Panc1 (cell line): ENCODE measurements around the gene PRND. TPM values are rescaled to one million over a fixed set of nuclear protein-coding genes. Genes with fewer than 3 reads are reported as not detected.

Experiments used
- ATAC-seq: fragments of 200-7000 bp; cut with Tn5 transposase; 2 replicates; pipeline ENCODE4 v1.9.1; 2020; ENCODE audit warnings: mild to moderate bottlenecking, moderate library complexity
- BruUV-seq: library from RNA; stranded (reverse); fragments of 400-500 nt; replicated peaks from 2 replicates; lab custom pipeline; 2021; lab: Mats Ljungman, UMichigan
- CTCF ChIA-PET: fragments of 300-600 bp; sonication (Branson Sonifier 250); formaldehyde crosslinking; loops from one replicate; lab custom pipeline; 2022; ENCODE audit warnings: antibody characterized with exemption; lab: Charles Lee
- POLR2A ChIA-PET: fragments of 300-600 bp; sonication (Branson Sonifier 250); formaldehyde crosslinking; loops from one replicate; lab custom pipeline; 2022; ENCODE audit warnings: antibody characterized with exemption; lab: Charles Lee
- DNase-seq: peaks from one replicate; pipeline ENCODE4 v3.0.0-alpha.2; 2010; ENCODE audit warnings: low read depth, low spot score
- H3K27ac ChIP-seq: 2 replicates; pipeline ENCODE4 v1.5.1; 2011; ENCODE audit warnings: mild to moderate bottlenecking, low read length, inconsistent platforms
- H3K27me3 ChIP-seq: fragments of 200-500 bp; sonication (Bioruptor generic); 2 replicates; pipeline ENCODE4 v1.6.0; 2014; ENCODE audit warnings: low read length, inconsistent platforms; ENCODE audit not compliant: control insufficient read depth, insufficient read depth
- H3K36me3 ChIP-seq: fragments of 200-500 bp; sonication (Bioruptor generic); 2 replicates; pipeline ENCODE4 v1.5.1; 2014; ENCODE audit warnings: inconsistent platforms, mild to moderate bottlenecking, low read length, moderate library complexity; ENCODE audit not compliant: control insufficient read depth, insufficient read depth
- H3K4me1 ChIP-seq: 2 replicates; pipeline ENCODE4 v1.5.1; 2011; ENCODE audit warnings: inconsistent platforms, mild to moderate bottlenecking, low read length, moderate library complexity; ENCODE audit not compliant: control insufficient read depth, insufficient read depth
- H3K4me3 ChIP-seq, 2 experiments: 2 replicates each; pipeline ENCODE4 v1.5.1; 2011 to 2012; ENCODE audit warnings: low read depth in 2 of 2, low read length in 2 of 2, mild to moderate bottlenecking in 2 of 2, inconsistent platforms in 1 of 2, moderate library complexity in 1 of 2
- H3K9me3 ChIP-seq: fragments of 200-500 bp; sonication (Bioruptor generic); 2 replicates; pipeline ENCODE4 v1.5.1; 2014; ENCODE audit warnings: low read depth, mild to moderate bottlenecking, inconsistent platforms, low read length, moderate library complexity; ENCODE audit not compliant: control insufficient read depth, insufficient read depth
- POLR2AphosphoS5 ChIP-seq: IDR thresholded peaks from 2 replicates; pipeline ENCODE4 v1.6.1; 2012; ENCODE audit warnings: mild to moderate bottlenecking, low read depth, low read length, moderate library complexity
- SIN3A ChIP-seq: IDR thresholded peaks from 2 replicates; pipeline ENCODE4 v1.6.1; 2012; ENCODE audit warnings: low read depth, mild to moderate bottlenecking, low read length, moderate library complexity, borderline replicate concordance; ENCODE audit not compliant: insufficient read depth
- TCF7L2 ChIP-seq: IDR thresholded peaks from 2 replicates; pipeline ENCODE4 v1.6.1; 2011; ENCODE audit warnings: mild to moderate bottlenecking, low read depth, low read length, inconsistent platforms
- in situ Hi-C: cut with HindIII; loops from 2 replicates; pipeline ENCODE4 v1.10.0; 2016; ENCODE audit warnings: low sequenced_read_pairs, low pct_unique_long_range_greater_than_20kb
- intact Hi-C: fragments of 100-400 bp; cut with micrococcal nuclease; formaldehyde crosslinking; loops from one replicate; pipeline ENCODE4 v1.10.0; 2022; ENCODE audit not compliant: unreplicated experiment
- total RNA-seq: library from RNA; stranded (reverse); gene quantifications from one replicate; pipeline ENCODE4 v1.2.1, GENCODE V29; 2021; ENCODE audit not compliant: unreplicated experiment
- TF ChIP-seq, protein P1 (sequence below): fragments of 450-650 bp; IDR thresholded peaks from 2 replicates; pipeline ENCODE4 v1.5.1; 2017; ENCODE audit warnings: mild to moderate bottlenecking
- TF ChIP-seq, protein P2 (sequence below), 2 experiments: IDR thresholded peaks; 2 replicates each; pipeline ENCODE4 v1.6.1; 2011 to 2012; ENCODE audit warnings: low read depth in 2 of 2, control low read depth in 1 of 2, low read length in 1 of 2, mild to moderate bottlenecking in 1 of 2, moderate library complexity in 1 of 2; ENCODE audit not compliant: insufficient read depth in 1 of 2

Gene PRND
- total RNA-seq, 1 experiment from 2014 or later, result not detected

DNA sequence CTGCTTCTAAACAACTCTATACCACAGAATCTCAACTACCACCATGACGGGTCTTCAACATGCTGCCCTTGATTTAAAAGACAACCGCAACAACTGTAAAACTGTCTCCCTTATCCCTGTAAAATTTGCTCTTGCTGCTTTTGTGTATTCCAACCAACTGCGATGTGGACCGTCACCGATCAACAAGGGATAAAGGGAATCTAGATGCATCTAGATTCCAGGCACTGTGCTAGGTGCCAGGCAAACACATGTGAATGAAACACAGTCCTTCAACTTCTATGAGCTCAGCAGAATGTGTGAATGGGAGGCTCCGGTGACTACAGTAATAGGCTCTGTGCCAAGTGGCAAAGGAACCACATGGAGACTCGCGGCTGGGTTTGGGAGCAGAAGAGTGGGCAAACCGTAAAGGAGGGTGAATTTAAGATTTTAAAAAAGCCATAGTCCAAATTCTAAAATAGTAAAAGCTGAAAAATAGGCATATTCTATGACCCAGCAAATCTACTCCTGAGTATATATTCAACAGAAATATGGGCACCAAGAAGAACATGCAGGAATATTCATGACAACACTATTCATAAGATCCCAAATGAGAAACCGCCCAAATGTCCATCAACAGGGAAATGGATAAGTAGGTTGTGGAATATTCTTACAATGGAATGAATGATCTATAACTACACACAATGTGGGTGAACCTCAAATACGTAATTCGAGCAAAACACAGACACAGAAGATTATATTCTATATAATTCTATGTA, 3.7 kb upstream of the PRND start:
- in situ Hi-C loops, result no loop called here
- no peak overlapping the region for H3K27ac ChIP-seq
- H3K9me3 ChIP-seq, result no peaks in the 10 kb centered on the region
- ChIA-PET CTCF (no interaction called here), POLR2A (no interaction called here)
- no peak overlapping the region for H3K4me3 ChIP-seq
- no peak for ATAC-seq
- intact Hi-C loops, result no loop called here
- no peaks in the 10 kb centered on the region for H3K36me3 ChIP-seq
- no TSS peak for BruUV-seq
- no peak for TF ChIP-seq SIN3A
- TF ChIP-seq POLR2AphosphoS5, result no peak
- TF ChIP-seq, protein P1, sequence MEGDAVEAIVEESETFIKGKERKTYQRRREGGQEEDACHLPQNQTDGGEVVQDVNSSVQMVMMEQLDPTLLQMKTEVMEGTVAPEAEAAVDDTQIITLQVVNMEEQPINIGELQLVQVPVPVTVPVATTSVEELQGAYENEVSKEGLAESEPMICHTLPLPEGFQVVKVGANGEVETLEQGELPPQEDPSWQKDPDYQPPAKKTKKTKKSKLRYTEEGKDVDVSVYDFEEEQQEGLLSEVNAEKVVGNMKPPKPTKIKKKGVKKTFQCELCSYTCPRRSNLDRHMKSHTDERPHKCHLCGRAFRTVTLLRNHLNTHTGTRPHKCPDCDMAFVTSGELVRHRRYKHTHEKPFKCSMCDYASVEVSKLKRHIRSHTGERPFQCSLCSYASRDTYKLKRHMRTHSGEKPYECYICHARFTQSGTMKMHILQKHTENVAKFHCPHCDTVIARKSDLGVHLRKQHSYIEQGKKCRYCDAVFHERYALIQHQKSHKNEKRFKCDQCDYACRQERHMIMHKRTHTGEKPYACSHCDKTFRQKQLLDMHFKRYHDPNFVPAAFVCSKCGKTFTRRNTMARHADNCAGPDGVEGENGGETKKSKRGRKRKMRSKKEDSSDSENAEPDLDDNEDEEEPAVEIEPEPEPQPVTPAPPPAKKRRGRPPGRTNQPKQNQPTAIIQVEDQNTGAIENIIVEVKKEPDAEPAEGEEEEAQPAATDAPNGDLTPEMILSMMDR, result no peak
- no peak for TF ChIP-seq TCF7L2
- TF ChIP-seq, protein P2, sequence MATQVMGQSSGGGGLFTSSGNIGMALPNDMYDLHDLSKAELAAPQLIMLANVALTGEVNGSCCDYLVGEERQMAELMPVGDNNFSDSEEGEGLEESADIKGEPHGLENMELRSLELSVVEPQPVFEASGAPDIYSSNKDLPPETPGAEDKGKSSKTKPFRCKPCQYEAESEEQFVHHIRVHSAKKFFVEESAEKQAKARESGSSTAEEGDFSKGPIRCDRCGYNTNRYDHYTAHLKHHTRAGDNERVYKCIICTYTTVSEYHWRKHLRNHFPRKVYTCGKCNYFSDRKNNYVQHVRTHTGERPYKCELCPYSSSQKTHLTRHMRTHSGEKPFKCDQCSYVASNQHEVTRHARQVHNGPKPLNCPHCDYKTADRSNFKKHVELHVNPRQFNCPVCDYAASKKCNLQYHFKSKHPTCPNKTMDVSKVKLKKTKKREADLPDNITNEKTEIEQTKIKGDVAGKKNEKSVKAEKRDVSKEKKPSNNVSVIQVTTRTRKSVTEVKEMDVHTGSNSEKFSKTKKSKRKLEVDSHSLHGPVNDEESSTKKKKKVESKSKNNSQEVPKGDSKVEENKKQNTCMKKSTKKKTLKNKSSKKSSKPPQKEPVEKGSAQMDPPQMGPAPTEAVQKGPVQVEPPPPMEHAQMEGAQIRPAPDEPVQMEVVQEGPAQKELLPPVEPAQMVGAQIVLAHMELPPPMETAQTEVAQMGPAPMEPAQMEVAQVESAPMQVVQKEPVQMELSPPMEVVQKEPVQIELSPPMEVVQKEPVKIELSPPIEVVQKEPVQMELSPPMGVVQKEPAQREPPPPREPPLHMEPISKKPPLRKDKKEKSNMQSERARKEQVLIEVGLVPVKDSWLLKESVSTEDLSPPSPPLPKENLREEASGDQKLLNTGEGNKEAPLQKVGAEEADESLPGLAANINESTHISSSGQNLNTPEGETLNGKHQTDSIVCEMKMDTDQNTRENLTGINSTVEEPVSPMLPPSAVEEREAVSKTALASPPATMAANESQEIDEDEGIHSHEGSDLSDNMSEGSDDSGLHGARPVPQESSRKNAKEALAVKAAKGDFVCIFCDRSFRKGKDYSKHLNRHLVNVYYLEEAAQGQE (IDR thresholded peaks at IDR 0.05; ENCODE audit: insufficient read depth in 1 of 2, low read depth in 2 of 2, low read length in 1 of 2), result no peak
- DNase-seq, result no peak
- no peaks in the 10 kb centered on the region; the same call in 1 of the 2 replicates for H3K4me1 ChIP-seq
- H3K27me3 ChIP-seq, result peaks cover 6% of the 10 kb centered on the region; the same call in 1 of the 2 replicates

DNA sequence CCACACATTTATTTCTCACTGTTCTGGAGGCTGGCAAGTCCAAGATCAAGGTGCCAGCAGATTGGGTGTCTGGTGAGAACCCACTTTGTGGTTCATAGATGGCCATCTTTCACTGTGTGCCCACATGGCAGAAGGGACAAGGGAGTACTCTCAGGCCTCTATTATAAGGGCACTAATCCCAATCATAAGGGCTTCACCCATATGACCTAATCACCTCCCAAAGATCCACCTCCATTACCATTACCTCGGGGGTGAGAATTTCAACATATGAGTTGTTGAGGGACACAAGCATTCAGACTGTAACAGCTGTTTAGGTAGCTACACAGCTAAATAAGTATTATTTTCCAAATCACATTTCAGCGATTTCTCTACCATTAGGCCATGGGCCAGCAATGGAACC, 2.5 kb upstream of the PRND start:
- Histone ChIP-seq H3K36me3 (no peaks in the 10 kb centered on the region), H3K4me1 (no peaks in the 10 kb centered on the region; the same call in 1 of the 2 replicates), H3K4me3 (no peak overlapping the region), H3K27me3 (peaks cover 2% of the 10 kb centered on the region; the same call in 1 of the 2 replicates), H3K9me3 (no peaks in the 10 kb centered on the region), H3K27ac (no peak overlapping the region)
- ChIA-PET POLR2A (no interaction called here), CTCF (no interaction called here)
- intact Hi-C loops (no loop called here), in situ Hi-C loops (no loop called here)
- TF ChIP-seq TCF7L2 (no peak), POLR2AphosphoS5 (no peak), SIN3A (no peak)
- TF ChIP-seq, protein P1, result no peak
- TF ChIP-seq, protein P2 (IDR thresholded peaks at IDR 0.05; ENCODE audit: insufficient read depth in 1 of 2, low read depth in 2 of 2, low read length in 1 of 2), result no peak
- DNase-seq, result no peak
- ATAC-seq, result no peak
- no TSS peak for BruUV-seq
